Tibial nerve (tissue), 4 donors: Measurements from ENCODE around the gene TEKT3.

ENCODE experiments used
- EP300 ChIP-seq, 2 donors: sonication (generic); formaldehyde crosslinking; IDR thresholded peaks; one replicate each; pipeline ENCODE4 v1.6.1; 2017; ENCODE audit warnings: antibody characterized with exemption in 2 of 2, mild to moderate bottlenecking in 1 of 2
- POLR2A ChIP-seq, 2 donors: fragments of 450-650 bp; IDR thresholded peaks; one replicate each; pipeline ENCODE4 v1.6.1; 2017; ENCODE audit warnings: antibody characterized with exemption in 2 of 2, mild to moderate bottlenecking in 2 of 2, moderate library complexity in 2 of 2
- TF ChIP-seq, protein P1 (sequence below), 5 experiments: fragments of 200-600 bp in 3 of 5; fragments of 450-650 bp in 2 of 5; sonication (generic) in 3 of 5; IDR thresholded peaks; one replicate each; pipeline ENCODE4 v1.5.1; 2016 to 2019; ENCODE audit warnings: antibody characterized with exemption in 5 of 5, mild to moderate bottlenecking in 3 of 5, moderate library complexity in 2 of 5

DNA sequence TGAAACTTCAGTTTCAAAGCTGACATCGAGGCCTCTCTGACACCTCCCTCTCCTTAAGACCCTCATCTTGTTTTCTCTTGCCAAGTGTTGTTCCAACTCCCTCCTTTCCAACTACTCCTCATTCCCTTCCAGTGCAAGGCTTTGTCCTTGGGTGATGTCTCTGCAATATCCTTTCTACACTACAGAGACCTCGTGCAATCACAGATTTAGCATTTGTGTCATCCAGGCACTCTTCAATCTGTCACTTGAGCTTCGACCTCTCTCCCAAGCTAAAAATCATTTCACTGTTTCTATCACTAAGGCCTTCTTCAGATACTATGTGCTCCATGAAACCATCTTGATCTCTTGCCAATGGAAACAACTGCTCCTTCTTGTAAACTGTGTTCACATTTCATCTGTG, 31.6 kb downstream of the TEKT3 start:
- TF ChIP-seq, protein P1, sequence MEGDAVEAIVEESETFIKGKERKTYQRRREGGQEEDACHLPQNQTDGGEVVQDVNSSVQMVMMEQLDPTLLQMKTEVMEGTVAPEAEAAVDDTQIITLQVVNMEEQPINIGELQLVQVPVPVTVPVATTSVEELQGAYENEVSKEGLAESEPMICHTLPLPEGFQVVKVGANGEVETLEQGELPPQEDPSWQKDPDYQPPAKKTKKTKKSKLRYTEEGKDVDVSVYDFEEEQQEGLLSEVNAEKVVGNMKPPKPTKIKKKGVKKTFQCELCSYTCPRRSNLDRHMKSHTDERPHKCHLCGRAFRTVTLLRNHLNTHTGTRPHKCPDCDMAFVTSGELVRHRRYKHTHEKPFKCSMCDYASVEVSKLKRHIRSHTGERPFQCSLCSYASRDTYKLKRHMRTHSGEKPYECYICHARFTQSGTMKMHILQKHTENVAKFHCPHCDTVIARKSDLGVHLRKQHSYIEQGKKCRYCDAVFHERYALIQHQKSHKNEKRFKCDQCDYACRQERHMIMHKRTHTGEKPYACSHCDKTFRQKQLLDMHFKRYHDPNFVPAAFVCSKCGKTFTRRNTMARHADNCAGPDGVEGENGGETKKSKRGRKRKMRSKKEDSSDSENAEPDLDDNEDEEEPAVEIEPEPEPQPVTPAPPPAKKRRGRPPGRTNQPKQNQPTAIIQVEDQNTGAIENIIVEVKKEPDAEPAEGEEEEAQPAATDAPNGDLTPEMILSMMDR (IDR thresholded peaks at IDR 0.05) = no peak
- TF ChIP-seq POLR2A (IDR thresholded peaks at IDR 0.05) (no peak), EP300 (IDR thresholded peaks at IDR 0.05) (no peak)
